Gastroesophageal sphincter (tissue), 4 donors: Measurements from ENCODE around the gene ERO1A. TPM values are rescaled to one million over a fixed set of nuclear protein-coding genes. Genes with fewer than 3 reads are reported as not detected.

ENCODE experiments used
- ATAC-seq: fragments of 150-250 bp; one replicate; pipeline ENCODE4 v1.9.1; 2016; ENCODE audit warnings: mild to moderate bottlenecking, moderate library complexity
- H3K27ac ChIP-seq, 4 donors: fragments of 200-600 bp; sonication (generic) in 3 of 4; 1 replicate in 3 of 4; 2 replicates in 1 of 4; pipeline ENCODE4 v1.5.1; 2016 to 2019
- H3K27me3 ChIP-seq: fragments of 200-600 bp; sonication (generic); one replicate; pipeline ENCODE4 v1.5.1; 2019
- H3K36me3 ChIP-seq, 2 donors: fragments of 200-600 bp; sonication (generic); one replicate each; pipeline ENCODE4 v1.5.1; 2019; ENCODE audit warnings: control low read depth in 1 of 2
- H3K4me1 ChIP-seq, 3 donors: fragments of 200-600 bp; sonication (generic); 1 replicate in 2 of 3; 2 replicates in 1 of 3; pipeline ENCODE4 v1.5.1; 2016 to 2019; ENCODE audit warnings: control low read depth in 2 of 3
- H3K4me3 ChIP-seq, 2 donors: fragments of 200-600 bp; sonication (generic); one replicate each; pipeline ENCODE4 v1.5.1; 2019; ENCODE audit warnings: mild to moderate bottlenecking in 1 of 2, moderate library complexity in 1 of 2
- H3K9me3 ChIP-seq, 3 donors: fragments of 200-600 bp; sonication (generic); one replicate each; pipeline ENCODE4 v1.5.1; 2017 to 2019; ENCODE audit warnings: control low read depth in 2 of 3
- CTCF ChIP-seq, 4 experiments: fragments of 200-600 bp in 2 of 4; fragments of 450-650 bp in 2 of 4; sonication (generic) in 1 of 4; IDR thresholded peaks; one replicate each; pipeline ENCODE4 v1.5.1; 2017 to 2019; ENCODE audit warnings: antibody characterized with exemption in 4 of 4, mild to moderate bottlenecking in 2 of 4, moderate library complexity in 2 of 4
- EP300 ChIP-seq: sonication (generic); formaldehyde crosslinking; IDR thresholded peaks from one replicate; pipeline ENCODE4 v1.6.1; 2017; ENCODE audit warnings: antibody characterized with exemption, mild to moderate bottlenecking
- POLR2A ChIP-seq, 2 donors: fragments of 450-650 bp; IDR thresholded peaks; one replicate each; pipeline ENCODE4 v1.6.1; 2017; ENCODE audit warnings: antibody characterized with exemption in 2 of 2, mild to moderate bottlenecking in 2 of 2, moderate library complexity in 1 of 2
- POLR2AphosphoS5 ChIP-seq: sonication (generic); formaldehyde crosslinking; IDR thresholded peaks from one replicate; pipeline ENCODE4 v1.6.1; 2017; ENCODE audit warnings: antibody characterized with exemption
- WGBS, 2 donors: methylation state at CpG; one replicate each; pipeline ENCODE4 v1.1.5; 2018; ENCODE audit warnings: low coverage in 1 of 2; 5-methylcytosine and 5-hydroxymethylcytosine counted together
- total RNA-seq, 4 donors: library from RNA; depleted of rRNA; stranded (reverse); fragments of >200 nt; gene quantifications; one replicate each; pipeline ENCODE4 v1.1.0, GENCODE V29; 2016

Gene ERO1A
- total RNA-seq, 4 donors from 2014 or later: 41.9 to 55.1 (median 45.3) TPM

GRCh38 chr14:52724360-52724644 lies 28.9 kb upstream of the ERO1A start:
- peaks cover 0 to under 1% (median 0%) of the 10 kb centered on the region in 3 donors for H3K4me1 ChIP-seq
- H3K27me3 ChIP-seq: no peaks in the 10 kb centered on the region
- no peaks in the 10 kb centered on the region for H3K9me3 ChIP-seq
- H3K27ac ChIP-seq: no peak overlapping the region
- ATAC-seq: no peak
- H3K4me3 ChIP-seq: no peak overlapping the region
- no peak for TF ChIP-seq POLR2AphosphoS5
- TF ChIP-seq POLR2A (IDR thresholded peaks at IDR 0.05): no peak
- no peak for TF ChIP-seq EP300
- TF ChIP-seq CTCF (IDR thresholded peaks at IDR 0.05): no peak
- peaks cover 8 to 96% of the 10 kb centered on the region in 2 donors for H3K36me3 ChIP-seq

GRCh38 chr14:52723514-52724359 lies 28.4 kb upstream of the ERO1A start:
- no peak for TF ChIP-seq EP300
- TF ChIP-seq CTCF (IDR thresholded peaks at IDR 0.05): no peak
- TF ChIP-seq POLR2AphosphoS5: no peak
- TF ChIP-seq POLR2A (IDR thresholded peaks at IDR 0.05): no peak
- Histone ChIP-seq H3K9me3 (no peaks in the 10 kb centered on the region), H3K27me3 (no peaks in the 10 kb centered on the region), H3K4me3 (no peak overlapping the region), H3K27ac (no peak overlapping the region), H3K36me3 (peaks cover 11 to 98% of the 10 kb centered on the region in 2 donors), H3K4me1 (no peaks in the 10 kb centered on the region)
- 89 to 93% methylated on average over 4 of the region's 4 CpGs for WGBS, 2 donors
- ATAC-seq: no peak

GRCh38 chr14:52716155-52716554 lies 20.8 kb upstream of the ERO1A start:
- TF ChIP-seq CTCF (IDR thresholded peaks at IDR 0.05) (no peak), POLR2A (IDR thresholded peaks at IDR 0.05) (no peak), EP300 (no peak), POLR2AphosphoS5 (no peak)
- Histone ChIP-seq H3K27ac (no peak overlapping the region), H3K4me1 (no peaks in the 10 kb centered on the region), H3K36me3 (peaks cover 16 to 96% of the 10 kb centered on the region in 2 donors), H3K27me3 (no peaks in the 10 kb centered on the region), H3K4me3 (no peak overlapping the region), H3K9me3 (no peaks in the 10 kb centered on the region)
- no peak for ATAC-seq
- WGBS, 2 donors: 95 to 98% methylated on average over 6 of the region's 6 CpGs

- Histone ChIP-seq H3K9me3 (no peaks in the 10 kb centered on the region), H3K4me1 (peaks cover 9 to 34% (median 11%) of the 10 kb centered on the region in 3 donors), H3K27ac (no peak overlapping the region), H3K27me3 (no peaks in the 10 kb centered on the region), H3K36me3 (peaks cover 5 to 82% of the 10 kb centered on the region in 2 donors), H3K4me3 (no peak overlapping the region)
- no peak for ATAC-seq
- no peak for TF ChIP-seq EP300
- no peak for TF ChIP-seq POLR2A (IDR thresholded peaks at IDR 0.05)
- TF ChIP-seq POLR2AphosphoS5: no peak
- no peak for TF ChIP-seq CTCF (IDR thresholded peaks at IDR 0.05)
- 32 to 53% methylated on average over 1 of the region's 1 CpG for WGBS, 2 donors
Observed at GRCh38 chr14:52711666-52712065, 16.3 kb upstream of the ERO1A start.
